Spleen (tissue), 7 donors: ENCODE results near the gene CTDSP2.

Experiments
- POLR2A ChIP-seq, 3 donors: fragments of 450-650 bp; IDR thresholded peaks; one replicate each; pipeline ENCODE4 v1.5.1; 2017; ENCODE audit warnings: antibody characterized with exemption in 3 of 3, mild to moderate bottlenecking in 1 of 3
- POLR2AphosphoS5 ChIP-seq, 3 donors: sonication (generic); formaldehyde crosslinking; IDR thresholded peaks; one replicate each; pipeline ENCODE4 v1.5.1; 2017; ENCODE audit warnings: antibody characterized with exemption in 3 of 3
- TF ChIP-seq, protein P1 (sequence below), 11 experiments: fragments of 200-600 bp in 7 of 11; fragments of 450-650 bp in 4 of 11; sonication (generic) in 4 of 11; IDR thresholded peaks in 8 of 11; conservative IDR thresholded peaks in 3 of 11; 1 replicate in 7 of 11; 2 replicates in 4 of 11; pipeline versions ENCODE4 v1.4.0 to v1.8.0; 2016 to 2021; ENCODE audit warnings: antibody characterized with exemption in 11 of 11, inconsistent platforms in 4 of 11, mild to moderate bottlenecking in 1 of 11
- donor health status: DM: no; HTN: no; CAD: no; lungs with moderate emphysema.
- donor health status: DM: no; HTN: no; CAD: no.
- donor health status: DM: no; HTN: no; CAD: no.

DNA sequence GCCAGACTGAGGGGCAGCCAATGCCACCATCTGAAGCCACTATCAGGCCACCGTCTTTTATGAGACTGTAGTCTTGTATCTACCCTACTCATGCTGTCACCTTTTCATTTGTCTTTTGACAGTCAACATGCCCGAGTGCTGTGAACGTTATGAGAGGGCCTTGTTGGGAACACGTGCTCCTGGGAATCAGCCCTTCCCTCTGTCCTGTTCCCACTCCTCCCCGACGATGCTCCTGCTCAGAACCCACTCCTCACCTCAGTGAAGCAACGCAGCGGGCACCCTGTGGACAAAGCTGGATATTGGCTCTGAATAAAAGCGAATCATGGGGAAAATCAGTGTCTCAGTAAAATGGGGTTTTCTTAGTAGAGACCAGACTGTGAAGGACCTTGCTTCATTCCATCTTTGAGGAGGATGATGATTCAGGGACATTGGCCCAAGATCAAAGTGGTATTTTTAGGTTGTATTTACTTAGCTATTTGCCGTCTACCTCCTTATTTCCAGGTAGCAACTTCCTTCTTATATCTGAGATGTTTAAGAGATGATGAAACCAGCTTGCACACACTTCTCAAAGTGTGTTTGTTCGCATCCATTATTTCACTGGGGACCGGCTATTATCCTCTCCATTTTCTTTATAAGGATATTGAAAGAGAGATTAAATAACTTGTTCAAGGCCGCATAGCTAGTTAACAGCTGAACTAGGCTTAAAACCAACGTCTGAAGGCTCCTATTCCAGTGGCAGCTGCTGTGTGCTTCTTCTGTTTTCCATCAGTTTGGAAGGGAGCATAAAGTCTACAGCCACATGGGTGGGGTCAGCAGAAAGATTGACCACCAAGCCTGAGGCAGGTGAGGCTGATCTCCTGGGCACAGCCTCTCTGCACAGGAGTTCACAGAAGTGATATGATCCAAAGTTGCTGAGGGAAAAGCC lies 43.9 kb upstream of the CTDSP2 start:
- no peak for TF ChIP-seq POLR2A (IDR thresholded peaks at IDR 0.05)
- TF ChIP-seq, protein P1, sequence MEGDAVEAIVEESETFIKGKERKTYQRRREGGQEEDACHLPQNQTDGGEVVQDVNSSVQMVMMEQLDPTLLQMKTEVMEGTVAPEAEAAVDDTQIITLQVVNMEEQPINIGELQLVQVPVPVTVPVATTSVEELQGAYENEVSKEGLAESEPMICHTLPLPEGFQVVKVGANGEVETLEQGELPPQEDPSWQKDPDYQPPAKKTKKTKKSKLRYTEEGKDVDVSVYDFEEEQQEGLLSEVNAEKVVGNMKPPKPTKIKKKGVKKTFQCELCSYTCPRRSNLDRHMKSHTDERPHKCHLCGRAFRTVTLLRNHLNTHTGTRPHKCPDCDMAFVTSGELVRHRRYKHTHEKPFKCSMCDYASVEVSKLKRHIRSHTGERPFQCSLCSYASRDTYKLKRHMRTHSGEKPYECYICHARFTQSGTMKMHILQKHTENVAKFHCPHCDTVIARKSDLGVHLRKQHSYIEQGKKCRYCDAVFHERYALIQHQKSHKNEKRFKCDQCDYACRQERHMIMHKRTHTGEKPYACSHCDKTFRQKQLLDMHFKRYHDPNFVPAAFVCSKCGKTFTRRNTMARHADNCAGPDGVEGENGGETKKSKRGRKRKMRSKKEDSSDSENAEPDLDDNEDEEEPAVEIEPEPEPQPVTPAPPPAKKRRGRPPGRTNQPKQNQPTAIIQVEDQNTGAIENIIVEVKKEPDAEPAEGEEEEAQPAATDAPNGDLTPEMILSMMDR (IDR thresholded peaks at IDR 0.05 in 8 of 11, conservative IDR thresholded peaks at IDR 0.05 in 3 of 11): no peak
- no peak for TF ChIP-seq POLR2AphosphoS5 (IDR thresholded peaks at IDR 0.05)
